ENCODE results near the gene QDPR. TPM values are rescaled to one million over a fixed set of nuclear protein-coding genes. Genes with fewer than 3 reads are reported as not detected.

QDPR gene
- polyA plus RNA-seq, 1 of the 3 experiments (the other 2 are of a cell fraction) = 83.1 TPM

- CTCF ChIA-PET = interaction anchor here (1.0 to 1.9 kb wide), 3 partner anchors 10 to 278 kb away, joined by 4 to 6 read pairs (median 5); no protein-coding TSS in a partner anchor
- no peak overlapping the region for H3K4me2 ChIP-seq
- no peak overlapping the region for H3K27ac ChIP-seq (ENCODE audit: low read depth in 2 of 2, low read length in 1 of 2)
- H3K9me2 ChIP-seq = no peaks in the 10 kb centered on the region
- H3F3A ChIP-seq (replicated peaks; ENCODE audit: insufficient read depth) = no peaks in the 10 kb centered on the region
- no peaks in the 10 kb centered on the region for H3K9me3 ChIP-seq
- TF ChIP-seq MEF2A (IDR thresholded peaks at IDR 0.05; ENCODE audit: borderline replicate concordance, low read depth) (no peak), MXI1 (IDR thresholded peaks at IDR 0.05; ENCODE audit: low read depth, low read length) (no peak), ZBTB33 (IDR thresholded peaks at IDR 0.05; ENCODE audit: borderline replicate concordance, low read depth) (no peak), JUND (IDR thresholded peaks at IDR 0.05) (no peak), USF2 (IDR thresholded peaks at IDR 0.05; ENCODE audit: borderline replicate concordance, low read depth, low read length) (no peak), NFIC (IDR thresholded peaks at IDR 0.05; ENCODE audit: borderline replicate concordance) (no peak), REST (IDR thresholded peaks at IDR 0.05; ENCODE audit: low read depth, low read length) (no peak), GABPA (IDR thresholded peaks at IDR 0.05; ENCODE audit: low read depth) (no peak), SMC3 (IDR thresholded peaks at IDR 0.05; ENCODE audit: low read depth, low read length) (no peak), FOXM1 (IDR thresholded peaks at IDR 0.05; ENCODE audit: low read depth) (no peak), EZH2phosphoT487 (IDR thresholded peaks at IDR 0.05; ENCODE audit: borderline replicate concordance, low read depth) (no peak), EP300 (IDR thresholded peaks at IDR 0.05; ENCODE audit: borderline replicate concordance in 1 of 2, low read depth in 1 of 2, low read length in 1 of 2) (no peak), MAX (IDR thresholded peaks at IDR 0.05; ENCODE audit: low read depth) (no peak), YY1 (IDR thresholded peaks at IDR 0.05; ENCODE audit: low read depth) (no peak), RCOR1 (IDR thresholded peaks at IDR 0.05; ENCODE audit: low read length) (no peak), FOXJ3 (CRISPR knock-in tag; IDR thresholded peaks at IDR 0.05) (no peak), RFX5 (IDR thresholded peaks at IDR 0.05; ENCODE audit: low read length) (no peak), SIN3A (IDR thresholded peaks at IDR 0.05; ENCODE audit: borderline replicate concordance, low read depth, low read length) (no peak), NRF1 (IDR thresholded peaks at IDR 0.05; ENCODE audit: low read depth, low read length) (no peak)
- TF ChIP-seq, protein P1, sequence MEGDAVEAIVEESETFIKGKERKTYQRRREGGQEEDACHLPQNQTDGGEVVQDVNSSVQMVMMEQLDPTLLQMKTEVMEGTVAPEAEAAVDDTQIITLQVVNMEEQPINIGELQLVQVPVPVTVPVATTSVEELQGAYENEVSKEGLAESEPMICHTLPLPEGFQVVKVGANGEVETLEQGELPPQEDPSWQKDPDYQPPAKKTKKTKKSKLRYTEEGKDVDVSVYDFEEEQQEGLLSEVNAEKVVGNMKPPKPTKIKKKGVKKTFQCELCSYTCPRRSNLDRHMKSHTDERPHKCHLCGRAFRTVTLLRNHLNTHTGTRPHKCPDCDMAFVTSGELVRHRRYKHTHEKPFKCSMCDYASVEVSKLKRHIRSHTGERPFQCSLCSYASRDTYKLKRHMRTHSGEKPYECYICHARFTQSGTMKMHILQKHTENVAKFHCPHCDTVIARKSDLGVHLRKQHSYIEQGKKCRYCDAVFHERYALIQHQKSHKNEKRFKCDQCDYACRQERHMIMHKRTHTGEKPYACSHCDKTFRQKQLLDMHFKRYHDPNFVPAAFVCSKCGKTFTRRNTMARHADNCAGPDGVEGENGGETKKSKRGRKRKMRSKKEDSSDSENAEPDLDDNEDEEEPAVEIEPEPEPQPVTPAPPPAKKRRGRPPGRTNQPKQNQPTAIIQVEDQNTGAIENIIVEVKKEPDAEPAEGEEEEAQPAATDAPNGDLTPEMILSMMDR (IDR thresholded peaks at IDR 0.05) = no peak
- H4K20me1 ChIP-seq (ENCODE audit: insufficient read depth) = no peaks in the 10 kb centered on the region
- H2AFZ ChIP-seq (ENCODE audit: low read depth) = no peak overlapping the region
- H3K79me2 ChIP-seq (ENCODE audit: insufficient read depth) = no peaks in the 10 kb centered on the region
- no peaks in the 10 kb centered on the region; a peak in 1 of 4 replicates for H3K4me1 ChIP-seq (ENCODE audit: control insufficient read depth in 1 of 2, insufficient read depth in 2 of 2, low read depth in 1 of 2, low read length in 1 of 2)
- WGBS (ENCODE audit: low lambda C conversion rate) = 49% methylated on average over 7 of the region's 8 CpGs
- H3K27me3 ChIP-seq (ENCODE audit: insufficient read depth) = no peaks in the 10 kb centered on the region; the same call in 1 of the 2 replicates
- no peak overlapping the region for H3K4me3 ChIP-seq (ENCODE audit: low read depth in 2 of 2, low read length in 1 of 2)
- POLR2A ChIA-PET = no interaction called here
- H3K9ac ChIP-seq = no peak overlapping the region
- H3K36me3 ChIP-seq (replicated peaks in 1 of 2; ENCODE audit: control insufficient read depth in 1 of 2, insufficient read depth in 2 of 2, low read length in 1 of 2) = no peaks in the 10 kb centered on the region
- DNase-seq = no peak
These were observed 19.8 kb upstream of the QDPR start for GRCh38 chr4:17531538-17532285.
